ENCODE data around the gene ODR4. TPM values are rescaled to one million over a fixed set of nuclear protein-coding genes. Genes with fewer than 3 reads are reported as not detected.
"Not testable (repeated sequence)": the region's sequence is repeated elsewhere in the genome, so short reads cannot be mapped to it uniquely, and the experiment has no call there.

The ODR4 gene
- total and polyA plus RNA-seq, 8 donors = 14.4 to 20.2 (median 17.5) TPM

DNA sequence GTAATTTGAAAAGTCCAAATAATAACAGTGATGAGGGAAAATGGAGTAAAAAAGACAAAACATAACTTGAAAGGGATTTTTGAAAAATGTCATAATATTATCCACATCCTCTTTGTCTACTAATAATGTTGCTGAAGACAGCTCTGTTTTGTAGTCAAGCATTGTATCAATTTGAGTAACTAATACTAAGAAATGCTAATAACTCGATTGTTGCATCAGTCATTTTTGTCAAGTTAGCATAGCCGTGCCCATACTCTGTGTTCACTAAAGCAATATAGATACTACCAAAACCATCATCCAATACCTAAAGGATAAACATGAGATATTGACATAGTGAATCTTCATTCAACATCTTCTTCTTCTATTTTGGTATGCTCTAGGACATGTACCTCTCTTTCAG, 68.0 kb downstream of the ODR4 start:
- 89 to 90% methylated on average over 2 of the region's 2 CpGs for WGBS, 2 donors
- no peak for DNase-seq
- no peaks in the 10 kb centered on the region for H3K9me3 ChIP-seq
- FAIRE-seq = no peak
- no peak overlapping the region for H3K27ac ChIP-seq
- no peaks in the 10 kb centered on the region for H3K36me3 ChIP-seq
- intact Hi-C loops (cut with DNase I) = no loop called here
- no peak for ATAC-seq
- no peaks in the 10 kb centered on the region for H3K27me3 ChIP-seq
- no peaks in the 10 kb centered on the region for H3K4me1 ChIP-seq
- TF ChIP-seq, protein P1, sequence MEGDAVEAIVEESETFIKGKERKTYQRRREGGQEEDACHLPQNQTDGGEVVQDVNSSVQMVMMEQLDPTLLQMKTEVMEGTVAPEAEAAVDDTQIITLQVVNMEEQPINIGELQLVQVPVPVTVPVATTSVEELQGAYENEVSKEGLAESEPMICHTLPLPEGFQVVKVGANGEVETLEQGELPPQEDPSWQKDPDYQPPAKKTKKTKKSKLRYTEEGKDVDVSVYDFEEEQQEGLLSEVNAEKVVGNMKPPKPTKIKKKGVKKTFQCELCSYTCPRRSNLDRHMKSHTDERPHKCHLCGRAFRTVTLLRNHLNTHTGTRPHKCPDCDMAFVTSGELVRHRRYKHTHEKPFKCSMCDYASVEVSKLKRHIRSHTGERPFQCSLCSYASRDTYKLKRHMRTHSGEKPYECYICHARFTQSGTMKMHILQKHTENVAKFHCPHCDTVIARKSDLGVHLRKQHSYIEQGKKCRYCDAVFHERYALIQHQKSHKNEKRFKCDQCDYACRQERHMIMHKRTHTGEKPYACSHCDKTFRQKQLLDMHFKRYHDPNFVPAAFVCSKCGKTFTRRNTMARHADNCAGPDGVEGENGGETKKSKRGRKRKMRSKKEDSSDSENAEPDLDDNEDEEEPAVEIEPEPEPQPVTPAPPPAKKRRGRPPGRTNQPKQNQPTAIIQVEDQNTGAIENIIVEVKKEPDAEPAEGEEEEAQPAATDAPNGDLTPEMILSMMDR (IDR thresholded peaks at IDR 0.05) = no peak
- no peak overlapping the region for H3K4me3 ChIP-seq

DNA sequence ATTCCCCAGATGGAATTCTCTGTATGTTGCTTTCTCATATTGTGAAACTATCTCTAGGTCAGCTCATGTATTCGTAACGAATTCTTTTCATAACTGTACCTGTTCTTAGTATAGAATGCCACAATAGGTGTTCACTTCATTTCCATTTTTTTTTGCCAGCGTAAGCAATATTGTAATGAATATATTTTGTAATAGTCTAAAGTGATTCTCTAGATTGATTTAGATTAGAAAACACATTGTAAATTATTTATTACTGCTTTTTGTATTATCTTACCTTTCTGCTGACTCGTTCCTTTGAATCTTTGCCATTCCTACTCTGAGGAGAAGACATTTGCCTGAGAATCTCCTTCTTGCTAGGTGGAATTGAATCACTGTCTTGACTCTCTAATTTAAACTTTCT, 70.5 kb downstream of the ODR4 start:
- ATAC-seq (no peak), FAIRE-seq (no peak), DNase-seq (no peak)
- WGBS, 2 donors = 86 to 91% methylated on average over 4 of the region's 4 CpGs
- no peaks in the 10 kb centered on the region for H3K4me1 ChIP-seq
- no peak overlapping the region for H3K4me3 ChIP-seq
- intact Hi-C loops (cut with DNase I) = no loop called here
- H3K27me3 ChIP-seq = no peaks in the 10 kb centered on the region
- H3K27ac ChIP-seq = no peak overlapping the region
- H3K36me3 ChIP-seq = no peaks in the 10 kb centered on the region
- H3K9me3 ChIP-seq = no peaks in the 10 kb centered on the region
- TF ChIP-seq, protein P1 (IDR thresholded peaks at IDR 0.05) = no peak

DNA sequence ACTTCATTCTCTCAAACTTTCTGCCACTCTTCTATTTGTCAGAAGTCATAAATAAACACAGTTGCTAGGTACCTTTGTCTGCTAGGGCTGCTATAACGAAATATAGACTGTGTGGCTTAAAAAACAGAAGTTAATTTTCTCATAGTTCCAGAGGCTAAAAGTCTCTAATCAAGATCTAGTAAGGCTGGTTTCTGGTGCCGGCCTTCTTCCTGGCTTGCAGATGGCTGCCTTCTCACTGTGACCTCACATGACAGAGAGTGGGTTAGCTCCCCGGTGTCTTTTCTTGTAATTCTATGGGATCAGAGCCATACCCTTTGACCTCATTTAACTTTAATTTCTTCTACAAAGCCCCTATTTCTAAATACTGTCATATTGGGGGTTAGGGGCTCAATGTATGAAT, 79.3 kb downstream of the ODR4 start:
- FAIRE-seq (no peak), DNase-seq (peak in 3 of 6 donors; percentile 32 to 34 (median 34)), ATAC-seq (peak; percentile 73 to 93 (median 80))
- Histone ChIP-seq H3K4me1 (no peaks in the 10 kb centered on the region), H3K4me3 (no peak overlapping the region), H3K9me3 (no peaks in the 10 kb centered on the region), H3K27ac (no peak overlapping the region), H3K36me3 (no peaks in the 10 kb centered on the region), H3K27me3 (no peaks in the 10 kb centered on the region)
- intact Hi-C loops (cut with DNase I) = no loop called here
- TF ChIP-seq, protein P1 (IDR thresholded peaks at IDR 0.05) = no peak
- WGBS, 2 donors = 25 to 28% methylated on average over 3 of the region's 3 CpGs

DNA sequence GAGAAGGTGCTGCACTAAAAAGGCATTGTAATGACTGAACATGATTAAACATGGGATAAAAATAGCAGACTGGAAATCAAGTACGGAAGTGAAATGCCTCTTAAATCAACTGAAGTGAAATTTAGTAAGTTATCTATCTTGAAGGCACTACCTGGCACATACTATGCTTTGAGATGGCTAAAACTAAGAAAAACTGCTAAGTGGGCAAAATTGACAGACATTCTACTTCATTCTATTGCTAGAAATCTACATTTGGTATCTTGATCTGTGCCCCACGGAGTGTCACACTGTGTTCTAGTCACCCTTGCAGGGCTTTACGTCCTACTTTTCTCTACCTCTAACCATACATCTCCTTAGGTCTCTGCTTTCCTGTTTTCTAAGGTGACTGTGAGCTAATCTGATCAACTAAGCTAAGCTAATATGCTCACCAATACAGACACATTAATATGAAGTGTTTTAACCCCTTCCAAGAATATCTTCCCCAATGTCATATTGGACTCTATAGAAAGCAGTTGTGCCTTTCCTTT, 81.2 kb downstream of the ODR4 start:
- H3K4me3 ChIP-seq = no peak overlapping the region
- no peaks in the 10 kb centered on the region for H3K9me3 ChIP-seq
- TF ChIP-seq, protein P1 (IDR thresholded peaks at IDR 0.05) = no peak
- H3K36me3 ChIP-seq = no peaks in the 10 kb centered on the region
- H3K4me1 ChIP-seq = no peaks in the 10 kb centered on the region
- FAIRE-seq (no peak), ATAC-seq (no peak), DNase-seq (no peak)
- no peak overlapping the region for H3K27ac ChIP-seq
- 59 to 75% methylated on average over 3 of the region's 3 CpGs for WGBS, 2 donors
- H3K27me3 ChIP-seq = no peaks in the 10 kb centered on the region
- intact Hi-C loops (cut with DNase I) = no loop called here

DNA sequence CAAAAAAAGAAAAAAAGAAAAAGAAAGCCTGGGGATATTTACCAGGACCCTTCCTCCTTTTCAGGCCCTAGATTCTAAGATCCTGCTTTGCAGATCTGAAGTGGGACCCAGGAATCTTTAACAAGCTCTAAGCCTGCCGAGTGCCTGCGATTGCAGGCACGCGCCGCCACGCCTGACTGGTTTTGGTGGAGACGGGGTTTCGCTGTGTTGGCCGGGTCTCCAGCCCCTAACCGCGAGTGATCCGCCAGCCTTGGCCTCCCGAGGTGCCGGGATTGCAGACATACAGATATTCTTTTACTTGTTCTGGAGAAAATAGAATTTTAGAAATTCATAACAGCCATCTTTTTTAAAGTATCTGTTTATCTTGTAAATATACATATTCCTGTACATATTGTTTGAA, 83.5 kb downstream of the ODR4 start:
- 96 to 97% methylated on average over 14 of the region's 14 CpGs for WGBS, 2 donors

More for the DNA sequence above, 83.5 kb downstream of the ODR4 start:
- H3K4me1 ChIP-seq; H3K27me3 ChIP-seq; DNase-seq; H3K4me3 ChIP-seq; H3K9me3 ChIP-seq; ATAC-seq; intact Hi-C loops (cut with DNase I); FAIRE-seq; H3K27ac ChIP-seq; H3K36me3 ChIP-seq: not testable (repeated sequence)
